ENCODE results near the gene JOSD2. TPM values are rescaled to one million over a fixed set of nuclear protein-coding genes. Genes with fewer than 3 reads are reported as not detected.
"Not testable (repeated sequence)": the region's sequence is repeated elsewhere in the genome, so short reads cannot be mapped to it uniquely, and the experiment has no call there.

JOSD2 gene
- total RNA-seq, 1 donor from 2014 or later, result 28.6 TPM

- DNase-seq, result no peak
- Histone ChIP-seq H3K4me1 (peaks cover 32% of the 10 kb centered on the region), H3K4me3 (no peak overlapping the region), H3K36me3 (peaks cover 22% of the 10 kb centered on the region), H3K9me3 (replicated peaks) (no peaks in the 10 kb centered on the region), H3K27ac (replicated peaks) (no peak overlapping the region), H3K27me3 (ENCODE audit: low read depth) (no peaks in the 10 kb centered on the region)
- TF ChIP-seq CTCF (IDR thresholded peaks at IDR 0.05; ENCODE audit: borderline replicate concordance), result no peak
- intact Hi-C loops (cut with micrococcal nuclease), result no loop called here
These were observed 35.9 kb downstream of the JOSD2 start for GRCh38 chr19:50475101-50475568.

- H3K27me3 ChIP-seq (ENCODE audit: low read depth); H3K36me3 ChIP-seq; H3K9me3 ChIP-seq (replicated peaks); H3K27ac ChIP-seq (replicated peaks); DNase-seq; intact Hi-C loops (cut with micrococcal nuclease); H3K4me3 ChIP-seq: not testable (repeated sequence)
- peaks cover 20% of the 10 kb centered on the region for H3K4me1 ChIP-seq
These were observed 37.7 kb downstream of the JOSD2 start for GRCh38 chr19:50473336-50473735.

GRCh38 chr19:50468818-50469217 lies 42.2 kb downstream of the JOSD2 start:
- Histone ChIP-seq H3K27ac (replicated peaks) (no peak overlapping the region), H3K9me3 (replicated peaks) (no peaks in the 10 kb centered on the region), H3K27me3 (ENCODE audit: low read depth) (peaks cover 32% of the 10 kb centered on the region), H3K4me1 (no peaks in the 10 kb centered on the region), H3K36me3 (no peaks in the 10 kb centered on the region), H3K4me3 (no peak overlapping the region)
- intact Hi-C loops (cut with micrococcal nuclease), result no loop called here
- DNase-seq, result no peak
- TF ChIP-seq CTCF (IDR thresholded peaks at IDR 0.05; ENCODE audit: borderline replicate concordance), result no peak

- Histone ChIP-seq H3K4me3 (no peak overlapping the region), H3K9me3 (replicated peaks) (no peaks in the 10 kb centered on the region), H3K27ac (replicated peaks) (no peak overlapping the region), H3K4me1 (no peaks in the 10 kb centered on the region), H3K27me3 (ENCODE audit: low read depth) (peaks cover 37% of the 10 kb centered on the region), H3K36me3 (no peaks in the 10 kb centered on the region)
- DNase-seq, result no peak
- intact Hi-C loops (cut with micrococcal nuclease), result no loop called here
- no peak for TF ChIP-seq CTCF (IDR thresholded peaks at IDR 0.05; ENCODE audit: borderline replicate concordance)
These were observed 43.4 kb downstream of the JOSD2 start for GRCh38 chr19:50467566-50467965.

GRCh38 chr19:50466706-50467039 lies 44.3 kb downstream of the JOSD2 start:
- no peak for TF ChIP-seq CTCF (IDR thresholded peaks at IDR 0.05; ENCODE audit: borderline replicate concordance)
- no peak overlapping the region for H3K4me3 ChIP-seq
- DNase-seq, result no peak
- H3K9me3 ChIP-seq (replicated peaks), result no peaks in the 10 kb centered on the region
- peaks cover 46% of the 10 kb centered on the region for H3K27me3 ChIP-seq (ENCODE audit: low read depth)
- no peaks in the 10 kb centered on the region for H3K4me1 ChIP-seq
- no peak overlapping the region for H3K27ac ChIP-seq (replicated peaks)
- intact Hi-C loops (cut with micrococcal nuclease), result no loop called here
- H3K36me3 ChIP-seq, result no peaks in the 10 kb centered on the region

- no peak overlapping the region for H3K4me3 ChIP-seq
- TF ChIP-seq CTCF (IDR thresholded peaks at IDR 0.05; ENCODE audit: borderline replicate concordance), result peak; percentile 23
- H3K4me1 ChIP-seq, result no peaks in the 10 kb centered on the region
- H3K27ac ChIP-seq (replicated peaks), result no peak overlapping the region
- H3K36me3 ChIP-seq, result no peaks in the 10 kb centered on the region
- DNase-seq, result no peak
- H3K27me3 ChIP-seq (ENCODE audit: low read depth), result peaks cover 51% of the 10 kb centered on the region
- H3K9me3 ChIP-seq (replicated peaks), result no peaks in the 10 kb centered on the region
- intact Hi-C loops (cut with micrococcal nuclease), result no loop called here
These were observed 44.8 kb downstream of the JOSD2 start for GRCh38 chr19:50465986-50466705.
